GM21367 (cell line): ENCODE data around the gene AMPD2.
A peak's percentile ranks its signal among the peaks of the same experiment; 100 is the strongest.

Experiments used
- ATAC-seq: cut with Tn5 transposase; IDR thresholded peaks from one replicate; pipeline ENCODE4 v1.9.1; 2021; ENCODE audit not compliant: unreplicated experiment

Gene AMPD2

GRCh38 chr1:109616391-109616790, 3.2 kb upstream of the AMPD2 start:
- no peak for ATAC-seq

- no peak for ATAC-seq
These were observed 2.3 kb upstream of the AMPD2 start for GRCh38 chr1:109617291-109617801.

GRCh38 chr1:109618661-109619575, 719 bp upstream of the AMPD2 start:
- no peak for ATAC-seq

- no peak for ATAC-seq
These were observed 759 bp downstream of the AMPD2 start for GRCh38 chr1:109620401-109620791.

- peak; percentile 50 for ATAC-seq
These were observed 1.2 kb downstream of the AMPD2 start for GRCh38 chr1:109620841-109621286.

GRCh38 chr1:109621379-109622136, 1.9 kb downstream of the AMPD2 start:
- no peak for ATAC-seq

- no peak for ATAC-seq
These were observed 2.7 kb downstream of the AMPD2 start for GRCh38 chr1:109622137-109622892.

- no peak for ATAC-seq
These were observed 3.3 kb downstream of the AMPD2 start for GRCh38 chr1:109622895-109623294.

GRCh38 chr1:109623601-109624161, 4.0 kb downstream of the AMPD2 start:
- no peak for ATAC-seq

GRCh38 chr1:109624201-109625010, 4.8 kb downstream of the AMPD2 start:
- peak; percentile 29 for ATAC-seq

GRCh38 chr1:109625176-109625575, 5.5 kb downstream of the AMPD2 start:
- ATAC-seq: no peak

- no peak for ATAC-seq
These were observed 6.2 kb downstream of the AMPD2 start for GRCh38 chr1:109625601-109626560.

- ATAC-seq: no peak
These were observed 7.2 kb downstream of the AMPD2 start for GRCh38 chr1:109626682-109627408.

- ATAC-seq: no peak
These were observed 8.2 kb downstream of the AMPD2 start for GRCh38 chr1:109627692-109628399.

GRCh38 chr1:109628540-109629321, 9.1 kb downstream of the AMPD2 start:
- no peak for ATAC-seq

- ATAC-seq: no peak
These were observed 9.9 kb downstream of the AMPD2 start for GRCh38 chr1:109629372-109630030.
